NCI-H446 (cell line): ENCODE data around the gene MPPE1.
"Not testable (repeated sequence)": the region's sequence is repeated elsewhere in the genome, so short reads cannot be mapped to it uniquely, and the experiment has no call there.

Experiments
- DNase-seq, 2 experiments: peaks; one replicate each; lab custom pipeline; 2025; lab: John Stamatoyannopoulos, UW

Gene MPPE1

DNA sequence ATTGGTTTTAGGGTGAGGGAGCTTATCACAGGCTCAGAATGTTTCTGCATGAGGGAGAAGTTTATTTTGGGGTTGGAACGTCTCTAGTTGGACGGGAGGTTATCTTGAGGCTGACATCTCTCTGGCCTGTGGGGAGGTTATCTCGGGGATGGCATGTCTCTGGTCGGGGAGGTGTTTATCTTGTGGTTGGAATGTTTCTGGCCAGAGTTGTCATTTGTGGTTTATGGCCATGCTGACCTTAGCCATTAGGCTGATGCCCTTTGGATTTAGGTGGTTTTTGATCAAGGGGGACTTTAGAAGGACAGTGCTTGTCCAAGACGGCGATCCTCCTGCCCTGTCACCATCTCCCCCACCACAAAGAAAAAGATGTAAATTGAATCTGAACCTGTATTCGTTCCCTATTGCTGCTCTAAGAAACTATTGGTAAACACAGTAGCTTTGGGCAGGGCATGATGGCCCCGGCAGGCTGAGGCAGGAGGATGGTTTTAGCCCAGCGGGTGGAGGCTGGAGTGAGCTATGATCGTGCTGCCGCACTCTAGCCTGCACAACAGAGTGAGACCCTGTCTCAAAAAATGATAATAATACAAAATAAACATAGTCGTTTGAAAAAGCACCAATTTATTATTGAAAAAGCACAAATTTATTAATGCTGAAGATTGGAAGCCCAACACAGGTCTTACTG, 17.8 kb upstream of the MPPE1 start:
- no peak for DNase-seq

DNA sequence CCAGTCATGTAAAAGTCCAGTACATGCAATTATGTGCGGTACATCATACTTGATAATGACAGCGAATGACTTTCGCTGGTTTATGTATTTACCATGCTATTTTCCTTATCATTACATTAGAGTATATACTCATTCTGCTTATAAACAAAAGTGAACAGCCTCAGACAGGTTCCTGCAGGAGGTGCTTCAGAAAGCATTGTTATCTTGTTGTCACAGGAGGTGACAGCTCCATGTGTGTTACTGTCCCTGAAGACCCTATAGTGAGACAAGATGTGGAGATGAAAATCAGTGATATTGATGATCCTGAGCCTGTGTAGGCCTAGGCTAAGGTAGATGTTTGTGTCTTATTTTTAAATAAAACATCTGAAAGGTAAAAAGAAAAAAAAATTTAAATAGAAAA, 15.3 kb upstream of the MPPE1 start:
- DNase-seq = no peak

DNA sequence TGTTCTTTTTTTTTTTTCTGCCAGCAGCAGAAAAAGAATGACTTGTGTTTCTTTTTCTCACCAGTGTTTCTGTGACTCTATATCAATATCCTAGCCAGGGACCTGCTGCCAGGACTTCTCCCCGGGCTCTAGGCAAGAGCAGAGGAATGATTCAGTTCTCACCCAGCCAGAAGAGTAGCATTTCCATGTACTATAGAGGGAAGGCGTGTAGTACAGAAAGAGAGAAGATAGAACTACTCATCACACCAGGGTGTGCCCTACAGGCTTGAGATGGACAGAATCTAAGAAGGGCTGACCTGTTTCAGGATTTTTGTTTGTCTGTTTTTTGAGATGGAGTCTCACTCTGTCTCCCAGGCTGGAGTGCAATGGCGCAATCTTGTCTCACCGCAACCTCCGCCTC, 11.4 kb upstream of the MPPE1 start:
- not testable (repeated sequence) for DNase-seq

DNA sequence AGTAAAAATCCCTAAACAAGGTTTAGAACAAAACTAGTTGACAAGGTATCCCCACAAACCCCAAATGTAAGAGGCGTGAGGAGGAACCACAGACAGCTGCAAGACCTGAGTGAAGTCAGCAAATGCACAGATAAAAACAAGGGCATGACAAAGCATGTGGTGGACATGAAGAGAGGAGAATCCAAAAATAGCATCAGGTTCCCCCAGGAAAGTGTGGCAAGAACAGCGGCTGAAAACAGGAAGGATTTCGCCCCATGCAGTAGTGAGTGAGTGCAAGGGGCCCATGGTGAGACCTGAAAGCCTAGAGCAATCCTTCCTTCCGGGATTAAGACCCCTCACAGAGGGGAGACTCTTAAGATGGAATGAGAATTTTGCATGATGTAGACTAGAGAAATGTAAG, 8.8 kb upstream of the MPPE1 start:
- DNase-seq = not testable (repeated sequence)

DNA sequence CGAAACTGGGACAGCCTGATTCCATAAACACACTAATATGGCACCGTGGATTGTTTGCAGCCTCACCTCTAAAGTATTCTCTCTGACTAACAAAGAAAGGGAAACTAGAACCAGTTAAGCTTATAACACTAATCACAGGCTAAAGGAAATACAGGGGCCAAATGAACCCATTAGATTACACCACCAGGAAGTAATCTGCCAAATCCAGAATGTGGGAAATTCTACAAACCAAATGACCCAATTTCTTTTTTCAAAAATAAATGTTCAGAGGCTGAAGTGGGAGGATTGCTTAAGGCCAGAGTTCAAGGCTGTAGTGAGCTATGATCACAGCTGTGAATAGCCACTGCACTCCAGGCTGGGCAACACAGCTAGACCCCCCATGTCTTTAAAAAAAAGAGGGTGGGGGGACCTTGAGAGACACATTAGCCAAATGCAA, 1.5 kb upstream of the MPPE1 start:
- DNase-seq = no peak

DNA sequence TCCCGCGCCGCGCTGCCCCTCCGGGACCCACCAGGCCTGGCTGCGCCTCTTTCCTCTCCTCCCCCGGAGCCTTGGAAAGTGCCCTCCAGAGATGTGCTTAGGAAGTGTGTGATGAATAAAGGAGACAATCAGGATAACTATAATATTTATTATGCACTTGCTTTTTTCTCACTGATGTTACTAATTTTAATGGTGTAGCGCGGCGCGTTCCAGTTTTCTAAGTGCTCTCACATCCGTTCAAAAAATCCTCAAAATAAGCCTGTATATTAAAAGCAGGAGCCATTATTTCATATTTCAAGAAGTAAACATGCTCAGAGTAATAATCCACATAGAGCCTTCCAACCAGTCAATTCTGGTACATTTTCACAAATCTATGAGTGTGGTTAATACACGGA, 941 bp upstream of the MPPE1 start:
- DNase-seq = no peak

DNA sequence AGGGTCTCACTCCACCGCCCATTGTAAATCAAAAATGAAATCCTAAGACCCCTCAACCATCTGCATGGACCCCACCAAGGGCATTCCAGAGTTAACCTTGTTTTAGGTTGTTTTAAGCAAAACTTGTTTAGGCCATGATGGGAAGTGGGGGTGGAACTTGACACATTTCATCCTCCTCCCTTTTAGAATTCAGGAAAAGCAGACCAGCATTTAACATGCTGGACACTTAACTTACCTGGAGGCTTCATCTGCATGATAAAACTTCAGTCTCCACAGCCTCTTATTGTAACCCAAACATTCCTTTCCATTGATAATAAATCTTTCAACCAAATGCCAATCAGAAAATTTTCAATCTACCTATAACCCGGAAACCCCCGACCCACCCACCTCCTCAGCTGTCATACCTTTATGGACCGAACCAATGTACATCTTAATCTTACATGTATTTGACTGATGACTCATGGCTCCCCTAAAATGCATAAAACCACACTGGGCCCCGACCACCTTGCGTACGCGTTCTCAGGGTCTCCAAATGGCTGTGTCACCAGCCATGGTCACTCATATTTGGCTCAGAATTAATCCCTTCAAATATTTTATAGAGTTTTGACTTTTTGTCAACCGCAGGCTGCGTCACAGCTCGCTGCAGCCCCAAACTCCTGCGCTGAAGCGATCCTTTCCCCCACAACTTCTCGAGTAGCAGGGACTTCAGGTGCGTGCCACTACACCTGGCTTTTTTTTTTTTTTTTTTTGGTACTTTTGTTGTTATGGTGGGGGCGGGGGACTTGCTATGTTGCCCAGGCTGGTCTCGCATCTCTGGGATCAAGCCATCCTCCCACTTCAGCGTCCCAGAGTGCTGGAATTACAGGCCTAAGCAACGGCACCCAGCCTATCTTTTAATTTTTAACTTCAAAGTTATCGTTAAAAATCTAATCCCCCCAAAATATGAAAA, 917 bp downstream of the MPPE1 start:
- no peak for DNase-seq

DNA sequence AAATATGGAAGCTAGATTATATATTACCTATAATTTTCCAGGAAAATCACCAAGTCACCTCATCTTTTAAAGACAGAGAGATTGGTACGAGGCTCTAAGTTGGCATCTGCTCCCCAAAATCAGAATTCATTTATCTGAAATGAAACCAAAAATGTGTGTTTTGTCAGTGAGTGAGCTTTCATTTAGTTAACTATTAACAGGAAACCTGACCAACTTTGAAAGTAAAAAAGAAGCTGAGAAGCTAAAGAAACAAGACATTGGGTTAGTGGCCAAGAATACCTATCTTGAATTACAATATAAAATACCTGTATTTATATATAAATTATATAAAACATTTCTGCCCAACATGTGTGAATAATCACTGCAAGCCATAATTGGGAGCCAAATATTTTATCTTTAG, 1.9 kb downstream of the MPPE1 start:
- no peak for DNase-seq

DNA sequence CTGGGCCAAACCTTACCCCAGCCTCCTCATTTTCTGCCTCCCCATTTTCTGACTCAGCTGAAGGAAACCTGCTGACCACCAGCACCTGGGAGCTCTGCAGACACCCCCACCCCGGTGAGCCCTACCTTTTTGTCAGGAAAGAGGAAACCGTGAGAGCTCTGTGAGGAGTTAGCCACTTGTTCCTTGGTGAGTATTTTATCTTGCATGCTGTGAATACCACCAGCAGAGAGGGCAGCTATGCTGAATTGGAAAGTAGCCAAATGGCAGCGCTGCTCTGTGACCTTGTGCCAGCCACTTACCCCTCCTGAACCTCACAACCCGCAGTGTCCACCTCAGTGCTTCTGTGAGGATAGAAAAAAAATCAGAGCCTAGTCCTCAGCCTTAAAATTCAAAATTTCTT, 2.5 kb downstream of the MPPE1 start:
- no peak for DNase-seq

DNA sequence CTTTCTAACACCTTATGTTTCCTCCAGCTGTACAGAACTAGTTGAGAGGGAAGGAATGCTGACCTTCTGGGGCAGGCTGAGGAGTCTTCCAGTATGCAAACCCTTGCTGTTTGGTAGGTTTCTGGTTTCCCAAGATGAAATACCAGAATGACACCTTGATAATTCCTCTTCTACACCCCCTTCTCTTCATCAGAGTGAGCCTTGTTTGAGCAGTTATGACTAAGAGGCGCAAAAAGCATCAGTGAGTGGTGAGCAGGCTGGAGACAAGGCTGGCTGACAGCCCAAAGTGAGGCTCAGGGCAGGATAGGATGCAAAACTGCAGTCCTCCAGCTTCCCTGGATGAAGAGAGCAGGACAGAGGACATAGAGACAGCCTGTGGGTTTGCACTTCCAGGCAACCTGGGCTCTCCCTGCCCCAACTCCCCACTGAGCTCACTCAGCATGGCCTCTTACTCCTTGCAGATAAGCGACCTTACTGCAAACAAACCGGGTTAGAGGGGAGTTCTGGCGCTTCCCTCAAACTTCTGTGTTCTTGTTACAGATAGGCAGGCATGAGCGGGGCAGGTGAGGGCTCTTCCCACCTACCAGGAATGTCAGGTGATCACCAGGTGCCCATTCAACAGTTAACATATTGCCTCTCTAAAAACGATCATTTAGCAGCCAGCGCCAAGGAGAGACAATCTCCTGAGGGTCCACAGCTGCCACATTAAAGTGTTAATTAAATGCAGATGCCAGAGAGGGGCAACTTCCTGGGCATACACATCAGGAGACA, 5.4 kb downstream of the MPPE1 start:
- DNase-seq = no peak

DNA sequence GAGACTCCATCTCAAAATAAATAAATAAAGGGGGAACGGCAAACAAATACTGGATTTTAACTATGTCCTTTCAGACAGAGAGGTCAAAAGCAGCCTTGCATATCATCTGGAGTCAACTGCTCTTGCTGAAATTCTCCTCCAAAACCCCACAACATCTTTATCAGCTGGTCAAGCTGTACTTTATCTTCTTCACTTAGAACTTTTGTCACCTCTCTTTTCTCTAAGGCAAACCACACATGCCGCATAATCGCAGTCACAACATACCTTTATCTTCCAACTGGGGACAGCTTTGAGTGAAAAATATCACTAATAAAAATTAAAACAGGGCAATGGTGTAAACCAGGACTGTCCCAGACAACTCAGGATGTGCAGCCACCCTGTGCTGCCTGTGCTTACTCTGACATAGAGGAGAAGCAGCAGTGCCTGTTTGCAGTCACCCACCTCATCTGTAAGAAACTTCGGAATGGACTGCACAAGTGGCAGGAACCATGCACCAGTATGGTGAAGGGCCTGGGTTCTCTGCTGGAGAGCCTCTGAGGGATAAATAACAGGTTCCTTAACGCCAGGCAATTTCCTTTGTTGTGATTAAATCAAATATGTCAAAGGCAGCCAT, 6.2 kb downstream of the MPPE1 start:
- DNase-seq = no peak

DNA sequence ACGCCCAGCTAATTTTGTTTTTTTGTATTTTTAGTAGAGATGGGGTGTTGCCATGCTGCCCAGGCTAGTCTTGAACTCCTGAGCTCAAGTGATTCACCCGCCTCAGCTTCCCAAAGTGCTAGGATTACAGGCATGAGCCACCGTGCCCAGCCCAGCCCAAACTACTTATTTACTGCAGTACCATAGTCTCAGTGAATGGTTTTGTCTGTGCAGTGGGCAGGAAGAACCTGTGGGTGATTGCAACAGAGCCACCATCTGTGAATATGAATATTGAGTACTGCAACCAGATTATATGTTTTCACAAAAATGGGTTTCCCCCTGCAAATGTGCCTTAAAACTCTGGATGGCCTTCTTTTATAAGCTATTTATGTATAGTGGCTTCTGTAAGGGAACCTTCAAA, 9.1 kb downstream of the MPPE1 start:
- no peak for DNase-seq

DNA sequence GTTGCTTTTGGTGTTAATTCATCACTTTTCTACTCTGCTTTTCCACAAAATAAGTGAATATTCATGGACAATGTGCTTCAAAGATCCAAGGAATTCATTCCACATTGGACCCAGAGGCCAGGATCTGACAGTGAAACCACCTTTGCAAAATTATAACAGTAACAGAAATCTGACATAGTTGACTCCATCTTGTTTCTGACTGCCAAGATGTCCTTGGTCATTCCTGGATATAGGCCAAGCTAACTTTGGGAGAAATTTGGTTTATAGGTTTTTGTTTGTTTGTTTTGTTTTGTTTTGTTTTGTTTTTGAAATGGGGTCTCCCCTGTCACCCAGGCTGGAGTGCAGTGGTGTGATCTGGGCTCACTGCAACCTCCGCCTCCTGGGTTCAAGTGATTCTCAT, 10.3 kb downstream of the MPPE1 start:
- no peak for DNase-seq

DNA sequence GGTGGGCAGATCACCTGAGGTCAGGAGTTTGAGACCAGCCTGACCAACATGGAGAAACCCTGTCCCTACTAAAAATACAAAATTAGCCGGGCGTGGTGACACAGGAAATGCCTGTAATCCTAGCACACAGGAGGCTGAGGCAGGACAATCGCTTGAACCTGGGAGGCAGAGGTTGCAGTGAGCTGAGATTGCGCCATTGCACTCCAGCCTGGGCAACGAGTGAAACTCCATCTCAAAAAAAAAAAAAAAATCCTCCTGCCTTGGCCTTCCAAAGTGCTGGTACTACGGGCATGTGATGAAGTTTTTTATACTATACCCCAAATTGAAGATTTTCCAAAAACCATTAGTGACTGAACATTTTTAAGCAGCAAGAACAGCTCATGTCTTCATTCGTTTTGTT, 15.7 kb downstream of the MPPE1 start:
- not testable (repeated sequence) for DNase-seq

DNA sequence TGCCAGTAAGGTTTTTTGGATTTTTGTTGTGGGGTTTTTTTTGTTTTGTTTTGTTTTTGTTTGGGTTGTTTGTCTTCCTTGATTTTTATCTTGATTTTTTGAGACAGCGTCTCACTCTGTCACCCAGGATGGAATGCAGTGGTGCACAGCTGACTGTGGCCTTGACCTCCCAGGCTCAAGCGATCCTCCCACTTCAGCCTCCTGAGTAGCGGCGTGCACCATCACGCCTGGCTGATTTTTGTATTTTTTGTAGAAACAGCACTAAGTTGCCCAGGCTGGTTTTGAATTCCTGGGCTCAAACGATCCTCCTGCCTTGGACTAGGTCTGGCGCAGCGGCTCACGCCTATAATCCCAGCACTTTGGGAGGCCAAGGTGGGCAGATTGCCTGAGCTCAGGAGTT, 16.4 kb downstream of the MPPE1 start:
- no peak for DNase-seq

DNA sequence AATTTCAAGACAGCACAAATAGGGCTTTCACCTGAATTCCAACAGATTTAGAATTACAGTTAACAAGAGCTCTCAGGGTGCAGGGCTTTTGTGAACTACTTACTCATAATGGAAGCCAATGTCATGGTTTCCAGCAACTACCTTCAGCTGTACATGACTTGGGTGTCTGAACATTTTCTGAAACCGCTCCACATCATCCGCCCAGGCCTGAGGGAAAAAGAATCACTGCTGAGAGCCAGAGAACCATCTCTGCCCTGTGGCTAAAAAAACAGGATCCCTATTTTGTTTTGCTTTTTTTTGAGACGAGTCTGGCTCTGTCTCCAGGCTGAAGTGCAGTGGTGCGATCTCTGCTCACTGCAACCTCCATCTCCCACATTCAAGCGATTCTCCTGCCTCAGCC, 18.8 kb downstream of the MPPE1 start:
- no peak for DNase-seq

DNA sequence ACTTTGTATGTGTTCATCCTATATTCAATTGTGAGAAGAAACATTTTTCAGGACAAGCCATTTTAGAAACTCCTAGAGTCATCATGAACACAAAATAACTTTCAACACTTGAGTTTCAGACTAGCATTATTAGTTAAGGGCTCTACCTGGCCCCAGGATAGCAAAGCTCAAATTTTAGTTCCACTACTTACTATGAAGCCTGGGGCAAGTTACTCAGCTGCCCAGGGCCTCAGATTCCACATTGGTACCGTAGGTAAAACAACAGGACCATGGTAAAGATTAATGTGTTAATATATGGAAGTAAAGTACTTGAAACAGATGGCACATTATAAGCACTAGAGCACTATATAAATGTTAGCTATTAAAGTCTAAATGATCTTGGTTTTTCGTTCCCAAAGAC, 19.4 kb downstream of the MPPE1 start:
- no peak for DNase-seq

DNA sequence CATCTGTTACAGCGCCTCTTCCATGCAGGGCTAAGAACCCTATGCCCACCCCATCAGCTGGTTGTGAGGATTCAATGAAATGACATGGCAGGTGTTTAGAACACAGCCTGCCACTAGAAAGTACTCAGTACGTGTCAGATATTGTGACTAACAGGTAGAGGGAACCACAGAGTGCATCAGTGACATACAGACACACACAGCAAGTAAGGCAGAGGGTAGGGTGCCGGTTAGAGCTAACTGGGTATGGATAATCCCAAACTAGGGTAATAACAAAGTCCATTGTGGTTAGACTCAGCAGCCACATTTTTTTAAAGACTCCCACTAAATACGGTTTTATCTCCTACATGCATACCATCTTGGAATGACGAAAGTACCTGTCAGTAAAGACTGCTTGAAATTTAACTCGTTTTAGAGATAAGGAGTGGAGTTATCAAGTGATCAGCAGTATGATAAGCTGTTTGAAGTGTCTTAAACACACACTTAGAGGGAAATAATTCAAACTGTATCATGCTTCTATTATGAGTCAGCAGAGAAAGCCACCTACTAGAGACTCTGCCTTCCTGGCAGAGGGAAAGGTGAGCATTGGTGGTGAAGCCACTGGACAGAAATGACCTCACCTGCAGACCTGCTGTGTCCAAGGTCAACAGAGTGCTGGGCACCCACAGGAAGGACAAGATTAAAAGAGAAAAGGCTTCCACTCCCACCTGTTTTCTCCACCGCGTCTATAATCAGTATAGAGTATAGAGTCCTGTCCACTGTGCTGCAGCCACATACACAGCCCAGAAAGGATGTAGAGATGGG, 20.6 kb downstream of the MPPE1 start:
- DNase-seq = no peak

DNA sequence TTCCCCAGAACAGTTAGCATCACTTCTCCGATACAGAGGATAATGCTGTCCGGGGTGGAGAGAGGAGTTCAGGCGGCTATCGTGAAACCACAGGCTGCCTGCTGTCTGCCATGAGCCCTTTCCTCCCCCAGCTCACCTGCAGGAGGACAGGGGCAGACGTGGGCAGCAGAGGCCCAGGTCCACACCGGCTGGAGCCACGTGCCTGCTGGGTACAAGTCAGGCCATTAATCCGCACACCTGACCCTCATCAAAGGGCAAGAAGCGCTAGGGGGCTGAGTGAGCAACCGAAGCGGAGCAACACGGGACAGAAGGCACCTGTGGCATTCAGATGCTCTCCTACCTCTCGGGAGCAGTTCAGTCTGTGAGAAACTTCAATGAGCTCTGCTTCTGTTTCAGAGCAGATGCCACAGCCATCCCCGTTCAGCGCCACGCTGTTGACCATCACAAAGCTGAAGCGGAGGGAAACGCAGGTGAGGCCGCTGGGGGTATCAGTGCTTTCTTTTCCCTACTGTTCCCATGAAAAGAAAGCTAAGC, 21.5 kb downstream of the MPPE1 start:
- no peak for DNase-seq

DNA sequence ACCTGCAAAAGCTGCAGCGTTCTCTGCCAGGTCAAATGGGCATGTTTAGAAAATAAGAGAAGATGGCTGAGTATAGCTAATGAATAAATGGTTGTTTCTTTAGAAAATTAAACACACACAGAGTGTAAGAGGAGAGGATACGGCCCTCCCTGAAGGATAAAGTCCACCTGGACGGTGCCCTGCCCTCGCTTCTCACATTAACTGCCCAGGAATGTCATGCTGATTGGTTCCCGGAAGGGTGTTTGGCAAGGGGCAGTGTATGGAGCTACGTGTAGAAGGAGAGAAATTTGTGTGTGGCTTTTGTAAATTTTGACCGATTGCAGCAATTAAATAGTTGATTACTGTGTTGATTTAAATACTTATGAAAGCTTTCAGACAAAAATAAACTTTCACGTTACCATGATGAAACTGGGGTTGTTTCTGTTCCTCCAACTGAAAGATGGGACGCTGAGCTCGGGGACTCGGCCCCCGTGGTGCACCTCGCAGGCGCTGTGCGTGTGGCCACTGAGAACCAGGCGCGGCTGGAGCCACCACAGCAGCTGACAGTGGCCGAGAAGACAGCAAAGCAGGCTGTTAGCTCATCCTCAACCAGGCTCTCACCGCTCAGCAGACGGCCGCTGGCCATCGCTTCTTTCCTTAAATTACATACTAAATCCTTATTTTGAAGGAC, 22.7 kb downstream of the MPPE1 start:
- DNase-seq = no peak
